ENCODE measurements around the gene IRX2.

Gene IRX2

GRCh38 chr5:2711446-2712425, 39.7 kb downstream of the IRX2 start:
- no peak for DNase-seq

- DNase-seq: no peak
Observed at GRCh38 chr5:2710910-2711309, 40.6 kb downstream of the IRX2 start.

GRCh38 chr5:2709976-2710689, 41.3 kb downstream of the IRX2 start:
- no peak for DNase-seq

GRCh38 chr5:2708751-2709150, 42.7 kb downstream of the IRX2 start:
- DNase-seq: no peak

- no peak for DNase-seq
Observed at GRCh38 chr5:2708132-2708531, 43.3 kb downstream of the IRX2 start.

- DNase-seq: no peak
Observed at GRCh38 chr5:2705861-2706260, 45.6 kb downstream of the IRX2 start.

GRCh38 chr5:2704806-2705645, 46.5 kb downstream of the IRX2 start:
- no peak for DNase-seq

GRCh38 chr5:2704111-2704510, 47.4 kb downstream of the IRX2 start:
- no peak for DNase-seq

- DNase-seq: no peak
Observed at GRCh38 chr5:2703615-2704014, 47.9 kb downstream of the IRX2 start.

GRCh38 chr5:2703041-2703440, 48.4 kb downstream of the IRX2 start:
- peak; percentile 34 for DNase-seq

GRCh38 chr5:2702096-2702879, 49.2 kb downstream of the IRX2 start:
- peak; percentile 26 for DNase-seq

- DNase-seq: peak; percentile 48
Observed at GRCh38 chr5:2701592-2701991, 49.9 kb downstream of the IRX2 start.

GRCh38 chr5:2700876-2701275, 50.6 kb downstream of the IRX2 start:
- peak; percentile 17 for DNase-seq

GRCh38 chr5:2699686-2700085, 51.8 kb downstream of the IRX2 start:
- DNase-seq: peak; percentile 40

GRCh38 chr5:2699231-2699630, 52.2 kb downstream of the IRX2 start:
- DNase-seq: no peak

GRCh38 chr5:2698581-2698980, 52.9 kb downstream of the IRX2 start:
- DNase-seq: no peak

GRCh38 chr5:2697446-2698200, 53.9 kb downstream of the IRX2 start:
- peak; percentile 55 for DNase-seq

- no peak for DNase-seq
Observed at GRCh38 chr5:2697041-2697440, 54.4 kb downstream of the IRX2 start.
